ENCODE results near the gene SNAPC4. TPM values are rescaled to one million over a fixed set of nuclear protein-coding genes. Genes with fewer than 3 reads are reported as not detected.

SNAPC4 gene, protein sequence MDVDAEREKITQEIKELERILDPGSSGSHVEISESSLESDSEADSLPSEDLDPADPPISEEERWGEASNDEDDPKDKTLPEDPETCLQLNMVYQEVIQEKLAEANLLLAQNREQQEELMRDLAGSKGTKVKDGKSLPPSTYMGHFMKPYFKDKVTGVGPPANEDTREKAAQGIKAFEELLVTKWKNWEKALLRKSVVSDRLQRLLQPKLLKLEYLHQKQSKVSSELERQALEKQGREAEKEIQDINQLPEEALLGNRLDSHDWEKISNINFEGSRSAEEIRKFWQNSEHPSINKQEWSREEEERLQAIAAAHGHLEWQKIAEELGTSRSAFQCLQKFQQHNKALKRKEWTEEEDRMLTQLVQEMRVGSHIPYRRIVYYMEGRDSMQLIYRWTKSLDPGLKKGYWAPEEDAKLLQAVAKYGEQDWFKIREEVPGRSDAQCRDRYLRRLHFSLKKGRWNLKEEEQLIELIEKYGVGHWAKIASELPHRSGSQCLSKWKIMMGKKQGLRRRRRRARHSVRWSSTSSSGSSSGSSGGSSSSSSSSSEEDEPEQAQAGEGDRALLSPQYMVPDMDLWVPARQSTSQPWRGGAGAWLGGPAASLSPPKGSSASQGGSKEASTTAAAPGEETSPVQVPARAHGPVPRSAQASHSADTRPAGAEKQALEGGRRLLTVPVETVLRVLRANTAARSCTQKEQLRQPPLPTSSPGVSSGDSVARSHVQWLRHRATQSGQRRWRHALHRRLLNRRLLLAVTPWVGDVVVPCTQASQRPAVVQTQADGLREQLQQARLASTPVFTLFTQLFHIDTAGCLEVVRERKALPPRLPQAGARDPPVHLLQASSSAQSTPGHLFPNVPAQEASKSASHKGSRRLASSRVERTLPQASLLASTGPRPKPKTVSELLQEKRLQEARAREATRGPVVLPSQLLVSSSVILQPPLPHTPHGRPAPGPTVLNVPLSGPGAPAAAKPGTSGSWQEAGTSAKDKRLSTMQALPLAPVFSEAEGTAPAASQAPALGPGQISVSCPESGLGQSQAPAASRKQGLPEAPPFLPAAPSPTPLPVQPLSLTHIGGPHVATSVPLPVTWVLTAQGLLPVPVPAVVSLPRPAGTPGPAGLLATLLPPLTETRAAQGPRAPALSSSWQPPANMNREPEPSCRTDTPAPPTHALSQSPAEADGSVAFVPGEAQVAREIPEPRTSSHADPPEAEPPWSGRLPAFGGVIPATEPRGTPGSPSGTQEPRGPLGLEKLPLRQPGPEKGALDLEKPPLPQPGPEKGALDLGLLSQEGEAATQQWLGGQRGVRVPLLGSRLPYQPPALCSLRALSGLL (N-terminal part only)
- total RNA-seq (10 to 100 TPM; 10.5 to 15.7 (median 13.3) TPM), total RNA-seq (24.2 to 122 (median 35.1) reads per million in 29 experiments)
- total RNA-seq (2013) = 6.9 TPM

DNA sequence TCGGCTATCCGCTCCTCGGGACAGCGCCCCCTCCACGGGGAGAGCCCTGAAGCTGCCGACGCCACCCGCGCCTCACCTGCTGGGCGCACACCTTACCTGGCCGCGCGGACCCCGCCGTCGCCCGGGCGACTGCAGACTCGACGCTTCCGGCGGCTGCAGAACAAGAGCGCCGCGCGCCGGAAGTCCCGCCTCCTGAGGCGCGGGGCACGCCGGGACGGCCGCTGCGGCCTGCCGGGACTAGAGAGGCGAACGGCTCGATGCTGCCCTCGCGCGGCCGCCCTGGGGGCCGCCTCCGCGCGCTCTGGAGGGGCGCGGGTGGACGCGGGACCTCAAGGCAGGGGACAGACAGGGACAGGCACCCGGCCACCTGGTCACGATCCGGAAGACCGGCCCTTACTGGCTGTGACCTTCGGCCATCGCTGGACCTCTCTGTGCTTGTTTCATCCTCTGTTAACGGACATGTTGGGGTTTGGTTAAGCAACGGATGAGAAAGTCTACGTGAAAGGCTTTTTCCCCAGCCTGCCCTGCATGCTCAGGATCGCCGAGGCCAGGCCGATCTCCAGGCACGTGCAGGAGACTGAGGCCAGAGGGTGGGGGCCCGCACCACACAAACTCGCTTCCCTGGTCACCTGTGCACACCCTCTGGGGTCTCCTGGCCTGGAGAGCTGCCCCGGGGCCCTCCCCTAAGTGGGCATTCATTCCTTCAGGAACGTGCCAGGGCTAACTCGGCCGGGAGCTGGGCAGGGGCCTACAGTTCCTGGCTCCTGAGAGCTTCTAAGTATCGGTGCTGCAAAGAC is at the start of gene SNAPC4:
Gene SNAPC4, minus strand, starts transcription at position 133 of the 797 bp plus-strand sequence. CDS start 1,742 bp downstream, outside the sequence.
- Mint-ChIP-seq H3K27me3 (no peaks in the 10 kb centered on the region), H3K4me1 (peaks cover 36 to 54% (median 41%) of the 10 kb centered on the region in 3 donors), H3K9me3 (no peaks in the 10 kb centered on the region), H3K4me3 (peak within 1 kb of the TSS; percentile 80 to 86 (median 83)), H3K36me3 (peaks cover 17% of the 10 kb centered on the region), H3K27ac (peak within 1 kb of the TSS; percentile 44 to 70)
- DNase-seq (peak; percentile 71 to 95 (median 82)), ATAC-seq (replicated peaks in 1 of 4) (peak; percentile 76 to 85 (median 77))
- ChIA-PET POLR2A (interaction anchor here in 1 of 2 donors (0.7 kb wide), 1 partner anchor 11 kb away, joined by 3 read pairs; no protein-coding TSS in a partner anchor), CTCF (interaction anchor here in 1 of 2 donors (0.6 to 1.5 kb wide), 2 partner anchors 10 to 63 kb away, joined by 3 to 5 read pairs; partner anchors contain the start of genes ENTR1 and PMPCA)
- Histone ChIP-seq H3K27ac (ENCODE audit: low read length) (peak within 1 kb of the TSS; percentile 42), H3K4me1 (ENCODE audit: control insufficient read depth in 1 of 2, extremely low read depth in 1 of 2, insufficient read depth in 2 of 2, low read length in 2 of 2) (peaks cover 19 to 59% of the 10 kb centered on the region in 2 experiments), H3K36me3 (ENCODE audit: control insufficient read depth in 2 of 2, extremely low read depth in 1 of 2, insufficient read depth in 1 of 2, low read length in 1 of 2) (peaks cover under 1 to 33% of the 10 kb centered on the region in 2 donors), H3K27me3 (replicated peaks in 1 of 2; ENCODE audit: control insufficient read depth in 2 of 2, extremely low read depth in 1 of 2, insufficient read depth in 2 of 2, low read length in 1 of 2) (no peaks in the 10 kb centered on the region), H3K9me3 (no peaks in the 10 kb centered on the region), H3K4me3 (ENCODE audit: control insufficient read depth in 1 of 2, extremely low read depth in 1 of 2, low read length in 1 of 2) (peak within 1 kb of the TSS; percentile 64 to 75)
- WGBS (ENCODE audit: insufficient coverage) = 8% methylated on average over 66 of the region's 71 CpGs

DNA sequence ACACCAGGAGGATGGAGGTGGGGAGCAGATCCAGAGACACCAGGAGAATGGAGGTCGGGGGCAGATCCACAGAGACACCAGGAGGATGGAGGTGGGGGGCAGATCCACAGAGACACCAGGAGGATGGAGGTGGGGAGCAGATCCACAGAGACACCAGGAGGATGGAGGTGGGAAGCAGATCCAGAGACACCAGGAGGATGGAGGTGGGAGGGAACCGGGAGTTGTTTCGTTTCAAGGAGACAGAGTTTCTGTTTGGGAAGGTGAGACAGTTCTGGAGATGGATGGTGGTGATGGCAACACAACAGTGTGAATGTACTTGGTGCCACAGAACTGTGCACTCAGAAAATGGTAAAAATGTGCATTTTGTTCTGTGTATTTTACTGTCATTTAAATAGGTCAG is 48.7 kb upstream of the SNAPC4 start:
- POLR2A ChIA-PET = no interaction called here
- no peak overlapping the region for H3K4me3 Mint-ChIP-seq
- WGBS (ENCODE audit: insufficient coverage) = 90% methylated on average over 3 of the region's 3 CpGs
- H3K4me1 Mint-ChIP-seq = peaks cover 0 to 8% (median 0%) of the 10 kb centered on the region in 3 donors
- Histone ChIP-seq H3K27me3 (replicated peaks in 1 of 2; ENCODE audit: control insufficient read depth in 2 of 2, extremely low read depth in 1 of 2, insufficient read depth in 2 of 2, low read length in 1 of 2) (no peaks in the 10 kb centered on the region), H3K36me3 (ENCODE audit: control insufficient read depth in 2 of 2, extremely low read depth in 1 of 2, insufficient read depth in 1 of 2, low read length in 1 of 2) (peaks cover 40 to 72% of the 10 kb centered on the region in 2 donors), H3K9me3 (no peaks in the 10 kb centered on the region), H3K4me1 (ENCODE audit: control insufficient read depth in 1 of 2, extremely low read depth in 1 of 2, insufficient read depth in 2 of 2, low read length in 2 of 2) (no peaks in the 10 kb centered on the region), H3K4me3 (ENCODE audit: control insufficient read depth in 1 of 2, extremely low read depth in 1 of 2, low read length in 1 of 2) (no peak overlapping the region), H3K27ac (ENCODE audit: low read length) (no peak overlapping the region)
- no peak overlapping the region for H3K27ac Mint-ChIP-seq
- no peaks in the 10 kb centered on the region for H3K9me3 Mint-ChIP-seq
- no peak for ATAC-seq (replicated peaks in 1 of 4)
- H3K27me3 Mint-ChIP-seq = no peaks in the 10 kb centered on the region
- no peak for DNase-seq
- CTCF ChIA-PET = no interaction called here
- peaks cover 45% of the 10 kb centered on the region for H3K36me3 Mint-ChIP-seq

DNA sequence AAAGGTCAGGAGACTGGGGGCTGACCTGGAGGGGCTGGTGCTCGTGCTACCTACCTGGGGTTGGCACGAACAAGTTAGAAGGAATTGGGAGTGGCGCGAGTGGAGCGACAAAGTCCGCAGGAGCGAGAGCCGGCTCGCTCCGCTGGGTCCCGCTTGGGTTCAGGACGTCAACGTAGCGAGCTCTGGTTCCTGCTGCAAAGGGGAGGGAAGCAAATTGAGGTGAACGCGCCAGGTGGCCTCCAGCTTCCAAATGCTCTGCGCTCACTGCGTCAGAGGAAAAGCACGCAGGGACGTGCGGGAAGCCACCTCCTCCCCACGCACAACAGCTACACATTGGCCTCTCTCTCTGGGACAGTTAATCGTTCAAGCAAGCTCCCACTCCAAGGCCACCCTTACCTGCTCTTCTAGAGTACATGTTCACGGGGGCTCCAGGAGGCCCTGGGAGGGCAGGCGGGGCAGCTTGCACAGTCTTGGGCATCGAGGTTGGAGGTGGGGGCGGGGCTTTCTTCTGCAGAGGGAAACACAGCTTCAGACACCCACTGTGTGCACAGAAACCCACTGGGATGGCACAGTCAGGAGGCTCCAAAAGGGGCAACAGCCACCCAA is 47.3 kb upstream of the SNAPC4 start:
- Histone ChIP-seq H3K27ac (ENCODE audit: low read length) (no peak overlapping the region), H3K4me3 (ENCODE audit: control insufficient read depth in 1 of 2, extremely low read depth in 1 of 2, low read length in 1 of 2) (no peak overlapping the region), H3K9me3 (no peaks in the 10 kb centered on the region), H3K4me1 (ENCODE audit: control insufficient read depth in 1 of 2, extremely low read depth in 1 of 2, insufficient read depth in 2 of 2, low read length in 2 of 2) (no peaks in the 10 kb centered on the region), H3K36me3 (ENCODE audit: control insufficient read depth in 2 of 2, extremely low read depth in 1 of 2, insufficient read depth in 1 of 2, low read length in 1 of 2) (peaks cover 37 to 79% of the 10 kb centered on the region in 2 donors), H3K27me3 (replicated peaks in 1 of 2; ENCODE audit: control insufficient read depth in 2 of 2, extremely low read depth in 1 of 2, insufficient read depth in 2 of 2, low read length in 1 of 2) (no peaks in the 10 kb centered on the region)
- 98% methylated on average over 17 of the region's 27 CpGs for WGBS (ENCODE audit: insufficient coverage)
- no peaks in the 10 kb centered on the region for H3K9me3 Mint-ChIP-seq
- H3K4me3 Mint-ChIP-seq = no peak overlapping the region
- DNase-seq = no peak
- no peaks in the 10 kb centered on the region for H3K27me3 Mint-ChIP-seq
- POLR2A ChIA-PET = no interaction called here
- H3K36me3 Mint-ChIP-seq = peaks cover 48% of the 10 kb centered on the region
- ATAC-seq (replicated peaks in 1 of 4) = no peak
- H3K4me1 Mint-ChIP-seq = peaks cover 0 to 4% (median 0%) of the 10 kb centered on the region in 3 donors
- H3K27ac Mint-ChIP-seq = no peak overlapping the region
- CTCF ChIA-PET = no interaction called here

DNA sequence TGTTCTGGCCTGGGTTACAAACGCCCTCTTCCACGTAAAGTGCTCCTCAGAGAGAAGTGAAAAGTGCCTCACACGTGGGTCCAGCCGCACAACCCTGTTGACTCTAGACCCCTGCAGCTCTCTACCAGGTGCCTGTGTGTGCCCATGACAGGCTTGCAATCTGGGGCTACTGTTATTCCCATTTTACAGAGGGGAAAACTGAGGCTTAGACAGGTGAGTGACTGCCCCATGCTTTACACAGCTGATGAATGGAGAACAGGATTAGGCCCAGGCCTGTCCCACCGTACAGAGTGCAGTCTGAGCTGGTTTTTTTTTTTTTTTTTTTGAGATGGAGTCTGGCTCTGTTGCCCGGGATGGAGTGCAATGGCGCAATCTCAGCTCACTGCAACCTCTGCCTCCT is 45.8 kb upstream of the SNAPC4 start:
- no peak overlapping the region for H3K4me3 ChIP-seq (ENCODE audit: control insufficient read depth in 1 of 2, extremely low read depth in 1 of 2, low read length in 1 of 2)
- Mint-ChIP-seq H3K4me3 (no peak overlapping the region), H3K9me3 (no peaks in the 10 kb centered on the region), H3K27me3 (no peaks in the 10 kb centered on the region), H3K27ac (no peak overlapping the region), H3K36me3 (peaks cover 47% of the 10 kb centered on the region), H3K4me1 (peaks cover 0 to 4% (median 2%) of the 10 kb centered on the region in 3 donors)
- H3K27me3 ChIP-seq (replicated peaks in 1 of 2; ENCODE audit: control insufficient read depth in 2 of 2, extremely low read depth in 1 of 2, insufficient read depth in 2 of 2, low read length in 1 of 2) = no peaks in the 10 kb centered on the region
- WGBS (ENCODE audit: insufficient coverage) = 97% methylated on average over 4 of the region's 7 CpGs
- H3K4me1 ChIP-seq (ENCODE audit: control insufficient read depth in 1 of 2, extremely low read depth in 1 of 2, insufficient read depth in 2 of 2, low read length in 2 of 2) = no peaks in the 10 kb centered on the region
- H3K27ac ChIP-seq (ENCODE audit: low read length) = no peak overlapping the region
- no peaks in the 10 kb centered on the region for H3K9me3 ChIP-seq
- ATAC-seq (replicated peaks in 1 of 4) = no peak
- CTCF ChIA-PET = interaction anchor here in 1 of 2 donors (0.5 kb wide), 1 partner anchor 24 kb away, joined by 4 read pairs; no protein-coding TSS in a partner anchor
- peaks cover 37 to 79% of the 10 kb centered on the region in 2 donors for H3K36me3 ChIP-seq (ENCODE audit: control insufficient read depth in 2 of 2, extremely low read depth in 1 of 2, insufficient read depth in 1 of 2, low read length in 1 of 2)
- DNase-seq = no peak
- POLR2A ChIA-PET = no interaction called here

DNA sequence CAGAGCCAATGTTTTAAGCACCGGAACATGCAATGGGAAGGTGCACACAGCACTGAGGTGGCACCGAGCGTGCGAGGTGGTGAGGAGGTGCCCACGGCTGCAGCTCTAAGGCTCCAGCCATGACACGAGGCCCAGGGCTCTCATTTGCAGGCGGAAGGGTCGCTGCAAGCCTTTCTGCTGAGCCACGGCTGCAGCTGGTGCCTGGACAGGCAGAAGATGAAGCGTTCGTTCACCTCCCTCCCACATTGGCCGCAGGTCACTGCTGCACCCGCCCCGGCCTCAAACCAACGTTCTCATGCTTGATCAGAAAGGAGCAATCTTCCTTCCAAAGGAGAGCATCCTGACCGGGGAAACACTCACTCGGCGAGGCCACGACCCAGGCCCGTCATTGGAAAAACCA is 44.1 kb upstream of the SNAPC4 start:
- Histone ChIP-seq H3K9me3 (no peaks in the 10 kb centered on the region), H3K27me3 (replicated peaks in 1 of 2; ENCODE audit: control insufficient read depth in 2 of 2, extremely low read depth in 1 of 2, insufficient read depth in 2 of 2, low read length in 1 of 2) (no peaks in the 10 kb centered on the region), H3K4me3 (ENCODE audit: control insufficient read depth in 1 of 2, extremely low read depth in 1 of 2, low read length in 1 of 2) (no peak overlapping the region), H3K4me1 (ENCODE audit: control insufficient read depth in 1 of 2, extremely low read depth in 1 of 2, insufficient read depth in 2 of 2, low read length in 2 of 2) (peaks cover 0 to 5% of the 10 kb centered on the region in 2 experiments), H3K36me3 (ENCODE audit: control insufficient read depth in 2 of 2, extremely low read depth in 1 of 2, insufficient read depth in 1 of 2, low read length in 1 of 2) (peaks cover 37 to 67% of the 10 kb centered on the region in 2 donors), H3K27ac (ENCODE audit: low read length) (no peak overlapping the region)
- H3K36me3 Mint-ChIP-seq = peaks cover 39% of the 10 kb centered on the region
- POLR2A ChIA-PET = interaction anchor here in 1 of 2 donors (0.6 kb wide), 2 partner anchors 95 to 1054 kb away, joined by 3 read pairs; no protein-coding TSS in a partner anchor
- H3K4me3 Mint-ChIP-seq = no peak overlapping the region
- DNase-seq (no peak), ATAC-seq (replicated peaks in 1 of 4) (no peak)
- 94% methylated on average over 19 of the region's 20 CpGs for WGBS (ENCODE audit: insufficient coverage)
- no peaks in the 10 kb centered on the region for H3K27me3 Mint-ChIP-seq
- H3K4me1 Mint-ChIP-seq = peaks cover 0 to 4% (median 2%) of the 10 kb centered on the region in 3 donors
- no peaks in the 10 kb centered on the region for H3K9me3 Mint-ChIP-seq
- no peak overlapping the region for H3K27ac Mint-ChIP-seq
- CTCF ChIA-PET = no interaction called here

Measured in T-cell (primary cell).